Activated CD4-positive, alpha-beta T cell treated with anti-CD3 and anti-CD28 coated beads, Interleukin-2, Interleukin-4, amounts not matched to agents 100 ng/mL and 50 ng/mL, durations not matched to agents 16 hours and 8 hours (primary cell): ENCODE measurements around the gene RHOBTB3.
"Not testable (repeated sequence)": the region's sequence is repeated elsewhere in the genome, so short reads cannot be mapped to it uniquely, and the experiment has no call there.

Experiments
- DNase-seq: peaks from one replicate; pipeline ENCODE4 v3.0.0-alpha.2; 2020; ENCODE audit warnings: low spot score

RHOBTB3 gene

GRCh38 chr5:95730730-95731570 is at the start of gene RHOBTB3:
RHOBTB3 (plus strand) TSS chr5:95731336; CDS start chr5:95731683, 347 bp downstream.
- DNase-seq: no peak

GRCh38 chr5:95682891-95683290 is 48.2 kb upstream of the RHOBTB3 start, which contains the start of gene SPATA9:
SPATA9 (minus strand) TSS chr5:95682991; CDS start chr5:95682854, 137 bp downstream.
- no peak for DNase-seq

- DNase-seq: no peak
Observed at GRCh38 chr5:95684361-95684760, 46.8 kb upstream of the RHOBTB3 start.

- DNase-seq: no peak
Observed at GRCh38 chr5:95686651-95687050, 44.5 kb upstream of the RHOBTB3 start.

DNA sequence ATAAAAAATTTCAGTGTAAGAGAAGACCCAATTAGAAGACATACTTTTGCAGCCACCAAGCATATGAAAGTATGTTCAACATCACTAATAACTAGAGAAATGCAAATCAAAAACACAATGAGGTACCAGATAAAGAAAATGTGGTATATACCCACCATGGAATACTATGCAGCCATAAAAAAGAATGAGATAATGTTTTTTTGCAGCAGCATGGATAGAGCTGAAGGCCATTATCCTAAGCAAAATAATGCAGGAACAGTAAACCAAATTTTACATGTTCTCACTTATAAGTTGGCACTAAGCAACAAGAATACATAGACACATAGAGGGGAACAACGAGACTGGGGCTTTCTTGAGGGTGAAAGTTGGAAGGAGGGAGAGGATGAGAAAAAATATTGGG is 41.5 kb upstream of the RHOBTB3 start:
- DNase-seq: no peak

DNA sequence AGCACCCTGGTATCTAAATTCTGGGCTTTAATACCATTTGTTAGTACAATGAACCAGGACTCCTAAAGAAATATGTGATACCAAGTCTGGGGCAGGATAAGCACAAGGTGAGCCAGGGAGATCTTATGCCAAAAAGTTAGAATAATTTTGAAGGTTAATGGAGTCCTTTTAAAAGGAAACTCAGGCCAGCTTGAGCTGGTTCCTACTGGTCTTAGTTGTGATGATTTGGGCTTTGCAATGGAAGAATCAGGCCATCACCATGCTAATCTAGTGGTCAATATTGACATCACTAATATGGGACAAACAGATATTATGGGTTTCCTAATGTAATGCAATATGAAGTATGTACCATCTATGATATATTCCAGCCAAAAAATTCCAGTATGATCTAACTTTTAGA is 40.8 kb upstream of the RHOBTB3 start:
- DNase-seq: no peak

DNA sequence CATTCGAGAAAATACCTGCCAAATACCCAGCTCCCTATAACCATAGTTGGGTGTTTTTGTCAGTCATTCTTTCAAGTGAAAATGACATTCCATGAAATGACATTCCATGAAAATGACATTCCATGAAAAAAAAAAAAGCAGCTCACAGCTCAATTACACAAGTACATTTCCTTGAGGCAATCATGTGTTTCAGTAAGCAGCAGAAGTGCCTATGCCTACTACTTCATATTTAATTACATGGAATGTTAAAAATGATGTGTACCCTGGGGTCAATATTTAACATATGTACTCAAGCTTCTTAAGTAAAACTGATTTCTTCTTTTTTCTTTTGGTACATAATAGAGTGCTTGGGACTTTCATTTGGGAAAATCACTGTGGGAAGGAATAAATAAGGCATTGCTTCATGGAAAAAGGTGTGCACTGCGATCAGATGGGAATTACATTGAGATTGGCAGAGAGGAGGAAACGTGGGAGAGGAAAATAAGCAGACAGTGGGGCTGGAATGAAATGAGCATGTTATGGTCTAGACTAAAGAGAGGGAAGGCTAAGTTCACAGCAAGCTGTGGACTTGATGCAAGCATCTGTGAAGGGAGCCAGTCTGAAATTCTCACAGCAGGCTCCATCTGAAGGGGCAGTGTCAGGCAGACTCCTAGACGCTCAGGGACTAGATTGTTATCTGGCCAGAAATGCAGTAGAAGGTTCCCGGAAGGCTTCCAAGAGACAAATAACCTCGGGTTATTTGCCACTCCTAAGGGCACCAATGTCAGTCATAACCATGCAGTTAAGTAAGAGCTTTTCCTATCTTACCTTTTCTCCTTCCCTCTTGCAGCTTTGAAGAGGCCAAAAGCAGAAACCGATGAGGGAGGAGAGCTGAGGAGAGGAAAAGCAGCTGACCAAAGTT is 33.1 kb upstream of the RHOBTB3 start:
- DNase-seq: no peak

- DNase-seq: no peak
Observed at GRCh38 chr5:95699337-95699736, 31.8 kb upstream of the RHOBTB3 start.

DNA sequence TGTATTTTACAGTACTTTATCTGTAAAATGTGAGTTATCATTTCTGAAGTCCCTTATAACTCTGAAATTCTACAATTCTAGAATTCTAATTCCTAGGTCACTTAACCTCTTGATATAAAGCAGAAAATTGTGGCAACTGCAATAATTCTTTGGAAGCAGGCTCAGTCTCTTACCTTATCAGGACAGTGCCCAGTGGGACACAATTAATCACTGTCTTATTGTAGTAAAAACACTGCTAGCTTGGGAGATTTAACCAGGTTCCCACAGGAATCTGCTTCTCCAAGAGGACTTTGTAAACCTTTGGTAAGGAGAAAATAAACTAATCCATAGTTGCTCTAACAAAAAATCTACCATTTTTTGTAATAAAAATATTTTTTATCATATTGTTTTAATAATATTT is 30.1 kb upstream of the RHOBTB3 start:
- no peak for DNase-seq

DNA sequence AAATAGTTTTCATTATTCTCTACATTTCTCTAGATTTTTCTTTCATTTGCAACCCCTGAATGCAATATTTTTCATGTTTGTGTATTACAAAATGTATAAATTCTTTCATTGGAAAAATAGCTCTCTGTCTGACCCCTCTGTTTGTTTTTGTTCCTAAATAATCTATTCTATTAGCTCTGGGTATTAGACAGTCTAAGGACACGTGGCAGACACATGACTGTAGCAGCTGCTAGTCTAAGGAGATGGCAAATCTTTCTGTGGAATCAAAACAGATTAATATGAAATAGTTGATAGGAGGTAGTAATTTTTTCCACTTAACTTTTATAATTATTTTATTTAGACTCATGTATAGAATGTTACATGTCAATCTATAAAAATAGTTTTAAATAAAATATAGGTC is 27.0 kb upstream of the RHOBTB3 start:
- DNase-seq: no peak

DNA sequence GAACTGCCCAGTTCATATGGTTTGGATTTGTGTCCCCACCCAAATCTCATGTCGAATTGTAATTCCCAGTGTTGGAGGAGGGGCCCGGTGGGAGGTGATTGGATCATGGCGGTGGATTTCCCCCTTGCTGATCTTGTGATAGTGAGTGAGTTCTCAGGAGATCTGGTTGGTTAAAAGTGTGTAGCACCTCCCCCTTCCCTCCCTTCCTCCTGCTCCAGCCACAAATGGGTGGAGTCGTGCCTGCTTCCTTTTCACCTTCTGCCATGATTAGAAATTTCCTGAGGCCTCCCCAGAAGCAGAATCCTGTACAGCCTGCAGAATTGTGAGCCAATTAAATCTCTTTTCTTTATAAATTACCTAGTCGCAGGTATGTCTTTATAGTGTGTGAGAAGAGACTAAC is 24.9 kb upstream of the RHOBTB3 start:
- DNase-seq: not testable (repeated sequence)

- DNase-seq: no peak
Observed at GRCh38 chr5:95707055-95707454, 24.1 kb upstream of the RHOBTB3 start.

- not testable (repeated sequence) for DNase-seq
Observed at GRCh38 chr5:95707534-95708188, 23.5 kb upstream of the RHOBTB3 start.

- no peak for DNase-seq
Observed at GRCh38 chr5:95708876-95709275, 22.3 kb upstream of the RHOBTB3 start.

- no peak for DNase-seq
Observed at GRCh38 chr5:95709967-95710650, 21.0 kb upstream of the RHOBTB3 start.

- DNase-seq: not testable (repeated sequence)
Observed at GRCh38 chr5:95710651-95711500, 20.3 kb upstream of the RHOBTB3 start.

DNA sequence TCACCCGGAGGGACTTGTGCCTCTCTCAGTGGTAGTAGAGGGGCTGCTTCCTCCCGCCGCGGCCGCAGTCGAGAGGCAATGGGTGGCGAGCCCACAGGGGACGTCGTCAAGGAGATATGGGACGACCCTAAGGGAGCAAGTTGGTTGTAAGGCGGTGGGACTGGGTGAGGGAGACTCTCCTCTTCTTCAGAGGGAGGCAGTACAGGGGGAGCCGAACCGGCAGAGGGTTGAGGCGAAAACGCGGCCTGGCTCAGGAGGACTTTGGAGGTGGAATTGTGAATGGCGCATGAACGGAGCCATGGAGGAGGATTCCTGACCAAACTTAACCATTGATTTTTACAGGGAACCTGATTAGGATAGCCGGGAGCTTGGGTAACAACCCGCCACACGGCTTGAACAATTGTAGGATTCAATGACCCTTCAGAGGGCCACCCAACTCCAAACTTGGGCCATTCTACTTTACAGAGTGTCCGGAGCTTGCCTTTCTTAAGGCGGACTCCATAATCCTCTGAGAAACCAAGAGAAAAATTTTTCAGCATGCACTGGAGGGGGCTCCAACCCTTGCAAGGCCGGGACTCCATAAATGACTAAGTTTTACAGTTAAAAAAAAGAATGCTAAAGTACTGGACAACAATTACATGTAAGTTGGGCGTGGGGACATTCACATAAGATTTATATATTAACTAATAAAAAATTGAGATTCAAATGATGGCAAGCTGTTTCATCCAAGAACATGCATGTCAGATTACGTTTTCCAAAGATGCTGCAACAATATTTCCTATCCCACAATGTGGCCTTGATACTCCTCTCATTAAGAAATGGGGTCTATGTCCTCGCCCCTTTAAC is 19.4 kb upstream of the RHOBTB3 start:
- DNase-seq: no peak

DNA sequence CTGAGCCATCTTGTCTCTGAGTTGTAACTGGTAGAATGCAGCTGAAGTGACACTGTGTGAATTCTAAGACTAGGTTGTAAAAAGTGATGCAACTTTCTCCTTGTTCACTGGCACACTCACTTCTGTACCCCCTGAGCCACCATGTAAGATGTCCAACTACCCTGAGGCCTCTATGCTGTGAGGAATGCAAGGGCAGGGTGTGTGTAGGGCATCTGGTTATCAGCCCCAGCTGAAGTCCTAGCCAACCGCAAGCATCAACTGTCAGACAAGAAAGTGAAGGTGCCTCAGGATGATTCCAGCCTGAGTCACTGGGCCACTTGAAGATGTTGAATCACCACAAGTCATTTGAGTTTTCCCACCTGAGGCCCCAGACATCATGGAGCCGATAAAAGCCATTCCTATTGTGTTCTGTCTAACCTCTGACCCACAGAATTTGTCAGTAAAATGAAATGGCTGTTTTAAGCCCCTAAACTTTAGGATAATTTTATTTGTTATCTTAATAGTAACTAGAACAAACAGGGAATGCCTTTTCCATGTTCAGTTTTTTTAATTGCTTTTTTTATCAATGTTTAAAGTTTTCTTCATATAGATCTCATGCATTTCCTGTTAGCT is 18.7 kb upstream of the RHOBTB3 start:
- DNase-seq: peak; percentile 58

DNA sequence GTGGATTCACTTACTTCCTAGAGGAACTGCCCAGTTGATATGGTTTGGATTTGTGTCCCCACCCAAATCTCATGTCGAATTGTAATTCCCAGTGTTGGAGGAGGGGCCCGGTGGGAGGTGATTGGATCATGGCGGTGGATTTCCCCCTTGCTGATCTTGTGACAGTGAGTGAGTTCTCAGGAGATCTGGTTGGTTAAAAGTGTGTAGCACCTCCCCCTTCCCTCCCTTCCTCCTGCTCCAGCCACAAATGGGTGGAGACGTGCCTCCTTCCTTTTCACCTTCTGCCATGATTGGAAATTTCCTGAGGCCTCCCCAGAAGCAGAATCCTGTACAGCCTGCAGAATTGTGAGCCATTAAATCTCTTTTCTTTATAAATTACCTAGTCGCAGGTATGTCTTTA is 17.9 kb upstream of the RHOBTB3 start:
- not testable (repeated sequence) for DNase-seq
